Fibroblast of villous mesenchyme (primary cell): ENCODE measurements around the gene PSME2. TPM values are rescaled to one million over a fixed set of nuclear protein-coding genes. Genes with fewer than 3 reads are reported as not detected.

Source experiments
- DNase-seq: peaks from one replicate; pipeline ENCODE4 v3.0.0-alpha.2; 2010; ENCODE audit warnings: low read depth
- H3K4me3 ChIP-seq: 2 replicates; pipeline ENCODE4 v1.5.1; 2011; ENCODE audit warnings: low read depth, mild to moderate bottlenecking, low read length
- total RNA-seq: library from RNA; depleted of rRNA; stranded (reverse); fragments of >200 nt; gene quantifications from 2 replicates; pipeline ENCODE4 v1.2.3, GENCODE V29; 2012
- TF ChIP-seq, protein P1 (sequence below): IDR thresholded peaks from 2 replicates; pipeline ENCODE4 v1.5.1; 2012; ENCODE audit warnings: low read depth, mild to moderate bottlenecking, low read length; ENCODE audit not compliant: insufficient read depth

The PSME2 gene
- total RNA-seq, 1 donor, result 151 TPM

DNA sequence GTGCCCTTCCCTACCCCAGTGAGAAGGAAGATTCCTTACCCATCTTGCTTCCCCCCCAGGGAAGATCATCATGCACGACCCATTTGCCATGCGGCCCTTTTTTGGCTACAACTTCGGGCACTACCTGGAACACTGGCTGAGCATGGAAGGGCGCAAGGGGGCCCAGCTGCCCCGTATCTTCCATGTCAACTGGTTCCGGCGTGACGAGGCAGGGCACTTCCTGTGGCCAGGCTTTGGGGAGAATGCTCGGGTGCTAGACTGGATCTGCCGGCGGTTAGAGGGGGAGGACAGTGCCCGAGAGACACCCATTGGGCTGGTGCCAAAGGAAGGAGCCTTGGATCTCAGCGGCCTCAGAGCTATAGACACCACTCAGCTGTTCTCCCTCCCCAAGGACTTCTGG lies 43.0 kb downstream of the PSME2 start:
- no peak for DNase-seq
- H3K4me3 ChIP-seq, result no peak overlapping the region
- TF ChIP-seq, protein P1, sequence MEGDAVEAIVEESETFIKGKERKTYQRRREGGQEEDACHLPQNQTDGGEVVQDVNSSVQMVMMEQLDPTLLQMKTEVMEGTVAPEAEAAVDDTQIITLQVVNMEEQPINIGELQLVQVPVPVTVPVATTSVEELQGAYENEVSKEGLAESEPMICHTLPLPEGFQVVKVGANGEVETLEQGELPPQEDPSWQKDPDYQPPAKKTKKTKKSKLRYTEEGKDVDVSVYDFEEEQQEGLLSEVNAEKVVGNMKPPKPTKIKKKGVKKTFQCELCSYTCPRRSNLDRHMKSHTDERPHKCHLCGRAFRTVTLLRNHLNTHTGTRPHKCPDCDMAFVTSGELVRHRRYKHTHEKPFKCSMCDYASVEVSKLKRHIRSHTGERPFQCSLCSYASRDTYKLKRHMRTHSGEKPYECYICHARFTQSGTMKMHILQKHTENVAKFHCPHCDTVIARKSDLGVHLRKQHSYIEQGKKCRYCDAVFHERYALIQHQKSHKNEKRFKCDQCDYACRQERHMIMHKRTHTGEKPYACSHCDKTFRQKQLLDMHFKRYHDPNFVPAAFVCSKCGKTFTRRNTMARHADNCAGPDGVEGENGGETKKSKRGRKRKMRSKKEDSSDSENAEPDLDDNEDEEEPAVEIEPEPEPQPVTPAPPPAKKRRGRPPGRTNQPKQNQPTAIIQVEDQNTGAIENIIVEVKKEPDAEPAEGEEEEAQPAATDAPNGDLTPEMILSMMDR, result no peak

GRCh38 chr14:24102357-24103048 lies 43.9 kb downstream of the PSME2 start:
- DNase-seq, result no peak
- TF ChIP-seq, protein P1, result no peak
- no peak overlapping the region for H3K4me3 ChIP-seq

- no peak for DNase-seq
- TF ChIP-seq, protein P1, result no peak
- H3K4me3 ChIP-seq, result no peak overlapping the region
Observed at GRCh38 chr14:24100982-24101494, 45.4 kb downstream of the PSME2 start.

- DNase-seq, result no peak
- TF ChIP-seq, protein P1, result no peak
Observed at GRCh38 chr14:24100197-24100981, 46.0 kb downstream of the PSME2 start.

GRCh38 chr14:24098927-24099813 lies 47.2 kb downstream of the PSME2 start:
- TF ChIP-seq, protein P1, result no peak
- DNase-seq, result no peak
- H3K4me3 ChIP-seq, result no peak overlapping the region

More at GRCh38 chr14:24100197-24100981, 46.0 kb downstream of the PSME2 start:
- no peak overlapping the region for H3K4me3 ChIP-seq

DNA sequence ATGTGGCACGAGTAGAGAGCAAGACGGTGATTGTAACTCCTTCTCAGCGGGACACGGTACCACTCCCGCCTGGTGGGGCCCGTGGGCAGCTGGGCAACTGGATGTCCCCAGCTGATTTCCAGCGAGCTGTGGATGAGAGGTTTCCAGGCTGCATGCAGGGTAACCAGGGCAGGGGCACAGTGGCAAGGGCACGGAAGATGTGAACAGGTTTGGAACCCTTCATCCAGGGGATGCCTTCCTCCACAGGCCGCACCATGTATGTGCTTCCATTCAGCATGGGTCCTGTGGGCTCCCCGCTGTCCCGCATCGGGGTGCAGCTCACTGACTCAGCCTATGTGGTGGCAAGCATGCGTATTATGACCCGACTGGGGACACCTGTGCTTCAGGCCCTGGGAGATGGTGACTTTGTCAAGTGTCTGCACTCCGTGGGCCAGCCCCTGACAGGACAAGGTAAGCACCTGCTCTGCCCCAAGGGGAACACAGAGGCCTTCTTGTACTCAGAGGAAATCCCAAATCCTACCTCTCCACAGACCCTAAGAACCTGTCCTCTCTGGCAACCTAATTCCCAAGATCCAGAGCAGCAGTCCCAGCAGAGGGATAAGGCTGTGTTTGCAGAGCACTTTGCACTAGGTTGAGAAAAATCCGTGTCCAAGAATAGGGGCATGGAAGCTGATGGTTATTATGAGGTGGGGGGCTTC lies 48.0 kb downstream of the PSME2 start:
- no peak for DNase-seq
- TF ChIP-seq, protein P1, result no peak

More for the DNA sequence above, 48.0 kb downstream of the PSME2 start:
- no peak overlapping the region for H3K4me3 ChIP-seq
